CD4-positive, alpha-beta T cell treated with Interleukin-4 for 4 hours (primary cell): ENCODE measurements around the gene MUC4.
"Not testable (repeated sequence)": the region's sequence is repeated elsewhere in the genome, so short reads cannot be mapped to it uniquely, and the experiment has no call there.

Experiments used
- DNase-seq: peaks from one replicate; pipeline ENCODE4 v3.0.0-alpha.2; 2020

MUC4 gene

DNA sequence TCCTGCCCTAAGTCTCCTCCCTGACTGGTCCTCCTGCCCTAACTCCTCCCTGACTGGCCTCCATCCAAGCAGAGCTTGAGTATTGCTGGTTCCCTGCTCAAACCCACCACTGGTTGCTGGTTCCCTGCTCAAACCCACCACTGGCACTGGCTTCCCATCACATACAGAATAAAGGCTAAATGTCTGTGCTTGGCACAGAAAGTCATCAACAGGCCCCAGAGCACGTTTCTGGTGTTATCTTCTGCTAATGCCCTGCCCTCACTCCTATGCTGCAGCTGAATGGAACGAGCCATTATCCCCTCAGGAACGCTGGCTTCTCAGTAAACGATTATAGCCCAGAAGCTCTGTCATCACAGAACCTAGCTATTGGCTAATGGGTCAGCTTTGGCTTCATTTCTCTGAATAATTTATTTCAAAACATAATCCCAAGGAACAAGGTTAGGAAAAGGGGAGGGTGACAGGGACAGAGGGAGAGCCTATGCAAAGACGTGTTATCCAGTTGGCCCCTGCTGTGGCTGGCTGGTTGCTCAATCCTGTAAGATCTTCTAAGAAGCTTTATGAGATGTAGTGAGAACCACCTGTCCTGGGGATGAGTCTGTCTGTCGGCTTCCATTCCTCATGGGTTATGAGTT lies 97.2 kb downstream of the MUC4 start:
- no peak for DNase-seq

DNA sequence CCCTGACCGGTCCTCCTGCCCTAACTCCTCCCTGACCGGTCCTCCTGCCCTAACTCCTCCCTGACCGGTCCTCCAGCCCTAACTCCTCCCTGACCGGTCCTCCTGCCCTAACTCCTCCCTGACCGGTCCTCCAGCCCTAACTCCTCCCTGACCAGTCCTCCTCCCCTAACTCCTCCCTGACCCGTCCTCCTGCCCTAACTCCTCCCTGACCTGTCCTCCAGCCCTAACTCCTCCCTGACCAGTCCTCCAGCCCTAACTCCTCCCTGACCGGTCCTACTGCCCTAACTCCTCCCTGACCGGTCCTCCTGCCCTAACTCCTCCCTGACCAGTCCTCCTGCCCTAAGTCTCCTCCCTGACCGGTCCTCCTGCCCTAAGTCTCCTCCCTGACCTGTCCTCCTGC lies 98.6 kb downstream of the MUC4 start:
- DNase-seq, result not testable (repeated sequence)

DNA sequence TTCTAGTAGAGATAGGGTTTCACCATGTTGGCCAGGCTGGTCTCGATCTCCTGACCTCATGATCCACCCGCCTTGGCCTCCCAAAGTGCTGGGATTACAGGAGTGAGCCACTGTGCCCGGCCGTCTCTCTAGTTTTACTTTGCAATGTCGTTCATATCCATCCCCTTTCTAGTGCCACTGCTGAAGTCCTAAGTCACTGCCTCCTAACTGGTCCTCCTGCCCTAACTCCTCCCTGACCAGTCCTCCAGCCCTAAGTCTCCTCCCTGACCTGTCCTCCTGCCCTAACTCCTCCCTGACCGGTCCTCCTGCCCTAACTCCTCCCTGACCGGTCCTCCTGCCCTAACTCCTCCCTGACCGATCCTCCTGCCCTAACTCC lies 99.2 kb downstream of the MUC4 start:
- not testable (repeated sequence) for DNase-seq

DNA sequence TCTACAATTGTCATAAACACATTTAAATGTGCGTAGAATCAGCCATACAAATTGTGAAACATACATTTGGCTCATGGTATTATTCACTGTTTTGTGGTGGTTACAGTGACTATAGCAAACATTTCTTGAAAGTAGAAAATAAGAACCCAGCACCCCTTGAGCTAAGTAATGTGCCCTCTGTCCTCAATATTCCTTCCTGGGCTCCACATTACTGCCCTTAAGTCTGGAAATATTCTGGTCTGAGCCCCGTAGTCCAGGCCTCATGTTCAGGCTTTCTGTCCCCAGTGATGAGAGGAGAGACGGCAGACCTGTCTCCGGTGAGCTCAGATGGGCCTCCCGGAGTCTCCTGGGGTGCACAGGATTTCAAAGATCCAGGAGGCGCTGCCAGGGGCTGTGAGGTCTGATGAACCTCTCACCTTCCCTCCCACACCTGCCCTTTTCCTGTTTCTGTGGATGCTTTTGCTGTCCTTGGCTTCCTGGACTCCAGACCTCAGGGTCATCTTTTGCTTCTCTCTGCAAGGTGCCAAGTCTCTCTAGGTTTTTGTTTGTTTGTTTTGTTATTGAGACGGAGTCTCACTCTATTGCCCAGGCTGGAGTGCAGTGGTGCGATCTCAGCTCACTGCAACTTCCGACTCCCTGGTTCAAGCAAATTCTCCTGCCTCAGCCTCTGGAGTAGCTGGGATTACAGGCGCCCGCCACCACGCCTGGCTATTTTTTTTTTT lies 99.8 kb downstream of the MUC4 start:
- DNase-seq, result no peak

DNA sequence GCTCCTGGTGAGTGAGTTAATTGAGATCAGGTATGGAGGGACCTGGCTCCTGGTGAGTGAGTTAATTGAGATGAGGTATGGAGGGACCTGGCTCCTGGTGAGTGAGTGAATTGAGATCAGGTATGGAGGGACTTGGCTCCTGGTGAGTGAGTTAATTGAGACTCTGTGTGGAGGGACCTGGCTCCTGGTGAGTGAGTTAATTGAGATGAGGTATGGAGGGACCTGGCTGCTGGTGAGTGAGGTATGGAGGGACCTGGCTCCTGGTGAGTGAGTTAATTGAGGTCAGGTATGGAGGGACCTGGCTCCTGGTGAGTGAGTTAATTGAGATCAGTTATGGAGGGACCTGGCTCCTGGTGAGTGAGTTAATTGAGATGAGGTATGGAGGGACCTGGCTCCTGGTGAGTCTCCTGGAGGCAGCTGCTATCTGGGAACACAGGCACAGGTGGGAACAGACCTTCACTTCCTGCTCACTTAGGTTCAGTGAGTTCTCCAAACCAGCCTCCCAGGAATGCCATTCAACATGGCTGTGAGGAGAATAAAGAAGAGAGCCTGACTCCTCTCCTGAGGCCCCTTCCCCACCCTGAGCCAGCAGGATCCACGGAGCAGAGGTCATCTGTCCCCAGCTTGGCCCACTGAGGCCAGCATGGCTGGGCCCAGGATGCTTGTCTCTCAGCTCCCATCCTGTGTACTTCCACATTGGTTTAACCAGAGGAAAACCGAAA lies 100.5 kb downstream of the MUC4 start:
- DNase-seq, result not testable (repeated sequence)

DNA sequence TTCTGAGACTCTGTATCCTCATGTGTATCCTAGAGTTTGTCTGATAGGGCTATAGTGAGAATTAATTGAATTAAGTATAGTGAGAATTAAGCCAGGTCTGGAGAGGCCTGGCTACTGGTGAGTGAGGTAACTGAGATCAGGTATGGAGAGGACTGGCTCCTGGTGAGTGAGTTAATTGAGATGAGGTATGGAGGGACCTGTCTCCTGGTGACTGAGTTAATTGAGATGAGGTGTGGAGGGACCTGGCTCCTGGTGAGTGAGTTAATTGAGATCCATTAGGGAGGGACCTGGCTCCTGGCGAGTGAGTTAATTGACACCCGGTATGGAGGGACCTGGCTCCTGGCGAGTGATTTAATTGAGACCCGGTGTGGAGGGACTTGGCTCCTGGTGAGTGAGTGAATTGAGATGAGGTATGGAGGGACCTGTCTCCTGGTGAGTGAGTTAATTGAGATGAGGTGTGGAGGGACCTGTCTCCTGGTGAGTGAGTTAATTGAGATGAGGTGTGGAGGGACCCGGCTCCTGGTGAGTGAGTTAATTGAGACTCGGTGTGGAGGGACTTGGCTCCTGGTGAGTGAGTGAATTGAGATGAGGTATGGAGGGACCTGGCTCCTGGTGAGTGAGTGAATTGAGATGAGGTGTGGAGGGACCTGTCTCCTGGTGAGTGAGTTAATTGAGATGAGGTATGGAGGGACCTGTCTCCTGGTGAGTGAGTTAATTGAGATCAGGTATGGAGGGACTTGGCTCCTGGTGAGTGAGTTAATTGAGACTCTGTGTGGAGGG lies 101.4 kb downstream of the MUC4 start:
- DNase-seq, result not testable (repeated sequence)

DNA sequence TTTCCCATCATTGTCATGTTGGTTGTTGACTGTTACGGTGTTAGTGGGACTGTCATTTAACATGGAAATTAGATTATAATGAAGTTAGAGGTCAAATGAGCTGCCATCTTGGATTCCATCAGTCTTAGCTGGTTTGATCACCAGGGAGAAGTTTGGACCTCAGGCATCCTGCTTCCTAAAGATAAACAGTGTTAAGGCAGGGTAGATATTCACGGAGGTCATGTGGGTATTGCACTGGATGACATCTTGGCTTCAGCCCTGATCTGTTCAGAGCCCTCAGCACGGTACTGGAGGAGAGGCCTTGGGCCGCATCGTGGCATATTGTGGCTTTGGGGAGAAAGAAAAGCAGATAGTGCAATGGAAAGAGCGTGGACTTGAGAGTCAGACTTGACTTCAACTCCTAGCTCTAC lies 102.0 kb downstream of the MUC4 start:
- no peak for DNase-seq

DNA sequence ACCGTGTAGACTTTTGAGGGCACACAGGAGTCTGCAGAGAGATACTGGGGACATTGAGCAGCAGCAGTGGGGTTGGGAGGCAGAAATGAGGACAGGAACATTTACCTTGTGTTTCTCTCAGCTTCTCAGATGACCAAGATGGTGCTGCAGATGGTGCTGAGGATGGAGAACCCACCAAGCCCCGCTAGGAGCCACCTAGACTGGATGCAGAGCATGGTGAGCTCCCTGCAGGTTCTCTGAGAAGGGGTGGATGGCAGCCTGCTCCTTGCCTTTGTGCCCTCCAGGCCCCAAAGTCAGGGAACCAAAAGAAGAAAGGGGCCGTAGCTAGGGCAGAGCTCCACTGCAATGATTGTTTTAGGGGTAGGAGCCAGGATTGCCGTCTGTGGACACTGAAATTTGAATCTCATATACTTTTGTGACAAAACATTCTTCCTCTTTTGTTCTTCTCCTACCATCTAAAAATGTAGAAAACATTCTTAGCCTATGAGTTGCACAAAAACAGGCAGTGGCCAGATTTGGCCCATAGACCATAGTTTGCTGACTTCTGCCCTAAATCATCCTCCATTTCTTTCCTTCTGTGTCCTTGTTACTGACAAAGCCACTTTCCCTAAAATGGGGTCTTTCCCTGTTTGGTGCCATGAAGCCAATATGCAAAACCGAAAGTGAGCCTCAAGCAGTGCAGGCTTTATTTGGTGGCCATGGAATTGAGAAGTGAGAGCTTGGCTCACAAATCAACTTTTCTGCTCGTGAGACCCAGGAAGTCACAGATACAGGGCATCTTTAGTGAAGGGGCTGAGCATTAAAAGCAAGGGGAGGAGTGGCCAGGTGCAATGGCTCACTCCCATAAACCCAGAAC lies 102.9 kb downstream of the MUC4 start:
- DNase-seq, result no peak

DNA sequence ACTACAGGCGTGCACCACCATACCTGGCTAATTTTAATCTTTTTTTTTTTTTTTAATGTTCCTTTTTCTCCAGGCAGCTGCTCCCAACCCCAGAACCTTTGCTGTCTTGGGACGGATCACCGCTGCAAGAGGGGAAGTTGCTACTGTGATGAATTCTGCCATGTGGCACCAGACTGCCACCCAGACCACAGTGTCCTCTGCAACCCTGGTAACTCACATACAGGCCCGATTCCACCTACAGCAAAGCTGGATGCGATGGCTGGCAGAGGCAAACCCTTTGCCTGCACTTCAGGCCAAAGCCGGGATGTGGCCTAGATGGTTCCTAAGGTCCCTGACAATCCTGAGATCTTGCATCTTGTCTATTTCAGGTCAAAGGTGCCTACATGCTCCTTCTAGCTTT lies 103.7 kb downstream of the MUC4 start:
- DNase-seq, result no peak

DNA sequence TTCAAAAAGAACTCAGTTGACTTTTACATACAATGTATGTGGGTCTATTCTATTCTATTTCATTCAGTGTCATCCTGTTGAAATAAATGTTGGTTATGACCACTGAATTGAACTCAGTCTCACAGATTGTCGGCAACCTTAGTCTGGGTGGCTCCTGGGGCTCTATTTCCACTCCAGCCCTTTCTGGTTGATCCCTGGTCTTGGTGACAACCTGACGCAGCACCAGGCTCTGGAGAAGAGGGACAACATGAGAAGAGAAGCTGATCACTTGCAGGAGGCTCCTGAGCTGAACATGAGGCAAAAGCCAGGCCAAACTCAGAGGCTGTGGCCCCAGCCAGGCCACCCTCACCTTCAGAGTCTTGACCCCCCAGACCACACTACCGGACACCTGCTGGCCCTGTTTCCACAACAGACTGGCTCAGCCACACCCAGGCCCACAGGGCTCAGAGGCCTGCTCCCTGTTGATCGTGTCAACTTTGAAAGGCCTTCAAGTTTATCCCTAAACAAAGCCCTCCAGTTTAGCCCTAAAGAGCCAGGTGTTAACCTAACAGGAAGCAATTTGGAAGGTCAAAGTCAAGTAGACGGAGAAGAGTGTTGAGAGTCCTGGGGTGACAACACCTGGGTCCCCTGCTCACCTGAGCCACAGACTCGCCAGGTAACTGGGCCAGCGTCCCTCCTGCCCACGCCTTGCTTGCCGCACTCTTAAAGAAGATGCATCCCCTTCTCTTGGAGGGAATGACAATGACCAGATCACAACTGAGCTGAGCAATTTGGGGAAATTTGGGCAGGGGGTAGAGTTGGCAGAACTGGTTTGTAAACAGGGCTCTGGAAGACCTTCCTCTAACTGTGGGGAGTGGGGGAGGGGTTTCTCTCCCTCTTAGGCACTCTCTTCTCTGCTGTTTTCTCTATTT lies 106.4 kb downstream of the MUC4 start:
- no peak for DNase-seq

DNA sequence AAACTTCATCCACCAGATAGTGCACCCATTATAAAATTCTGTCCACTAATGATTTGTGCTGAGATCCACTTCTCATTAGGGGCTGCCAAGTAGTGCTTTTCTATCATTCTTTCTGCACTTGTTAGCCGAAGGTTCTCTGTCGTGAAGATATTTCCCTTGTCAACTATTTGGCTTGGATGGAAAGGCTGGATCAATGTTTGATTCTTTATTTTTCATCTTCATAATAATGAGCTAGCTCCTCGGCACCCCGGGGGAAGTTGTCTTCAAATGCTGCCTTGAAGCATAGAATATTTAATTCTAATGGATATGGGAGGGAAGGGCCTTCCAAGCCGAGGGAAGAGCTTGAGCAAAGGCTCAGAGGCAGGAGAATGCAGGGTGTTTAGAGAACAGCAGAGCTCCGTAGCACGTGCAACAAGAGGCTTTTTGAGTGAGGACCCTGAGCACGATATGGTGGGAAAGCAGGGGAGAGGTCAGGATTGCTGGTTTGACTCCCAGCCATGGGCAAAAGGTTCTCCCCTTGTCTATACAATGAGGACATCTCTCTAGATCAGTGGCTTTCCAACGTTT lies 107.2 kb downstream of the MUC4 start:
- no peak for DNase-seq

DNA sequence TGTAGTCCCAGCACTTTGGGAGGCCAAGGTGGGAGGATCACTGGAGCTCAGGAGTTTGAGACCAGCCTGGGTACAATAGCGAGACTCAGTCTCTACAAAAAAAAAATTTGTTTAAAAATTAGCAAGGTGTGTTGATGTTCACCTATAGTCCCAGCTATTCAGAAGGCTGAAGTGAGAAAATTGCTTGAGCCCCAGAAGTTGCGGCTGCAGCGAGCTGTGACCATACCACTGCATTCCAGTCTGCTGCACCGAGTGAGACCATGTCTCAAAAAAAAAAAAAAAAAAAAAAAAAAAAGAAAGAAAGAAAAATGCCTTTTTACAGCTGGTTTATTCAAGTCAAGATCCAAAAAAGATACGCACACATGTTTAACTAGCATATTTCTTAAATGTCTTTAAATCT lies 108.0 kb downstream of the MUC4 start:
- no peak for DNase-seq

DNA sequence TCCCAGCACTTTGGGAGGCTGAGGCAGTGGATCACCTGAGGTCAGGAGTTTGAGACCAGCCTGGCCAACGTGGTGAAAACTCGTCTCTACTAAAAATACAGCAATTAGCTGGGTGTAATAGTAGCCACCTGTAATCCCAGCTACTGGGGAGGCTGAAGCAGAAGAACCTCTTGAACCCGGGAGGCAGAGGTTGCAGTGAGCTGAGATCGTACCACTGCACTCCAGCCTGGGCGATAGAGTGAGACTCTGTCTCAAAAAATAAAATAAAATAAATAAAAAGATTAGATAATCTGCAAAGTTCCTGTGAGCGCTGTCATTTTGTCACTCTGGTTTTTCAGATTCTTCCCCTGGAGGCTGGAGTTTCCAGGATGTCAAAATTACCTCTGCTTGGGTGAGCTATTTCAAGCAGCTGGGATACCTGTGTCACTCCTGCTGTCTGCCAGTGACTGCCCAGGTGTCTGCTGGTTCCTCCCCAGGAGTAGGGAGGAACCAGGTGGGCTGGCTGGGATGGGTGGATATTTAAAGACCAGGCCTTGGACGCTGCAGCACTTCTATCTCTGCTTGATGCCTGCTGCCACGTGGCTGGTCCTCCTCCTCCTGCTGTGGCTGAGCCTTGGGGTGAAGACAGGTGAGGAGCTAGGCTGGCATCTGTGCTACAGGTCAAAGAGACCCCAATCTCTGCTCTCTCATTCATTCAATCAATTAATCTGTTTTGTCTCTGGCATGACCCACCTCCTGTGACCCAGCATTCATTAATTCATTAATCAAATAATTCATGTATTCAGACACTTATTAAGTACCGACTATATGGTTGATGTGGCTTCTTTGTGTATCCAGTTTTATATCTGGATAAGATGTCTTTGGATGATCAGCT lies 110.5 kb downstream of the MUC4 start:
- no peak for DNase-seq

DNA sequence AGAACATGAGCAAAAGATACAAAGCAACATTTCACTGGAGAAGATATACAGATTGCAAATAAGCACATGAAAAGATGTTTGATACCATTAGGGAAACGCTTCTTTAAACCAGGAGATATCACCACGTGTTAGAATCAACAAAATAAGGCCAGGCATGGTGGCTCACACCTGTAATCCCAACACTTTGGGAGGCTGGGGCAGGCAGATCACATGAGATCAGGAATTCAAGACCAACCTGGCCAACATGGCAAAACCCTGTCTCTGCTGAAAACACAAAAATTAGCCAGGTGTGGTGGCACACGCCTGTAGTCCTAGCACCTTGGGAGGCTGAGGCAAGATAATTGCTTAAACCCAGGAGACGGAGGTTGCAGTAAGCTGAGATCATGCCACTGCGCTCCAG lies 111.4 kb downstream of the MUC4 start:
- DNase-seq, result no peak

DNA sequence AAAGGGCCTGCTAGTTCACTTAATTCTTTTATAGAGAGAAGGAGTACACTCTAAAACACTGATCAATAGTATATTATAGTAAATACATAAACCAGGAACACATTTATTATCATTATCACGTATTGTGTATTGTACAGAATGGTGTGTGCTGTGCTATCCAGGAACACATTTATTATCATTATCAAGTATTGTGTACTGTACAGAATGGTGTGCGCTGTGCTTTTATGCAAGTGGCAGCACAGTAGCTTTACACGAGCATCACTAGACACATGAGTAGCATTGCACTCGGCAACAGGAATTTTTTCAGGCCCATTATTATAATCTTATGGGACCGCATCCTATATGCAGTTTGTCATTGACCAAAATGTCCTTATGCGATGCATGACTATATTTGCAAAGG lies 111.9 kb downstream of the MUC4 start:
- no peak for DNase-seq

DNA sequence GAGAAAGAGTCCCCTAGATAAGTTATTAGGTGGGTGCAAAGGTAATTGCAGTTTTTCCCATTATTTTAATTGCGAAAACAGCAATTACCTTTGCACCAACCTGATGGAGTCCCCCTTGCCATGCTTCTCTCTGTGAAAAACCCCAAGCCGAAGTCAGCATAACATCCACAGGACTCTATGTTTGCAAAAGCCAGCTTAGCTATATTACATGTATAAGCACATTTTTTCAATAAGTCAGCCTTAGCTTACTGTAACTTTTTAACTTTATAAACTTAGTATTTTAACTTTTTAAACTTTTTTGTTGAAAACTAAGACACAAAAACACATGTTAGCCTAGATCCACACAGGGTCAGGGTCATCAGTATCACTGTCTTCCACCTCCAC lies 112.3 kb downstream of the MUC4 start:
- no peak for DNase-seq

DNA sequence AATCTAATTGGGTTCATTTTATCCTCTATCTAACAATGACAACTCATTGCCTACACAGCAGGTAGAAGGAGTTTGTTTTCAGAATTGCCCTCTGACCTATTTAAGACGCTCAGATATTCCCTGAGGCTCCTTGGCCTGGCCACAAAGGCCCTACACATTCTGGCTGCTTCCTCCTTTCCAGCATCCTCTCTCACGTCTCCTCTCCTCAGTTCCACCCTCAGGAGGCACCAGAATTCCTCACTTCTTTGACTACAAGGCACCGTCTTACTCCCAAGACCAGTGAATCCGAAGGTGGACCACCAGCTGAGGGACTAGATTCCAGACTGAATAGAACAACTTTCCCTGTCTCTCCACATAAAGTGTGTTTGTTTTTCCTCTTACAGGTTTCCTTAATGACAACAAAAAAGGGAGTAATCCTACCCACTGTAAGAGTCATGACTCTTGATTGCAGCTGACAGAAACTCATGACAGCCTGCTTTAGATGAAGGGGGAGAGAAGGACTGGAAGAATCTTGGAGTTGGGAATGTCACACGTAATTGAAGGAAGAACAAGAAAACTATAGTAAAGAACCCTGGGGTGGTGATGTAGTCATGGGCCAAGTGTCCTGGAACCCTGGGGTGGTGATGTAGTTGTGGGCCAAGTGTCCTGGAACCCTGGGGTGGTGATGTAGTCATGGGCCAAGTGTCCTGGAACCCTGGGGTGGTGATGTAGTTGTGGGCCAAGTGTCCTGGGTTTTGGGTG lies 112.9 kb downstream of the MUC4 start:
- no peak for DNase-seq

DNA sequence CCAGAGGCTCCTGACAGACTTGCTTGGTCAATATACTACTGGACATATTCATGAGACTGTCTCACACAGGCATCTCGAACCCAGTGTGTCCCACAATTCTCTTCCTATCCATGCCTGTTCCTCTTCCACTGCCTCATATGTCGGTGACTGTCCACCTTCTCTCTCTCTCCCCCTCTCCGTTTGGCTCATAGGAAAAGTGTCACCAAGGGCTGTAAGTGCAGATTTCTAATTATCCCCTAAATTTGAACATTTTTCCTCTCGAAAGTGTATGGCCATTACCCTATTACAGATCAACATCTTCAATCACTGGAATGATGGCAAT lies 113.4 kb downstream of the MUC4 start:
- no peak for DNase-seq

DNA sequence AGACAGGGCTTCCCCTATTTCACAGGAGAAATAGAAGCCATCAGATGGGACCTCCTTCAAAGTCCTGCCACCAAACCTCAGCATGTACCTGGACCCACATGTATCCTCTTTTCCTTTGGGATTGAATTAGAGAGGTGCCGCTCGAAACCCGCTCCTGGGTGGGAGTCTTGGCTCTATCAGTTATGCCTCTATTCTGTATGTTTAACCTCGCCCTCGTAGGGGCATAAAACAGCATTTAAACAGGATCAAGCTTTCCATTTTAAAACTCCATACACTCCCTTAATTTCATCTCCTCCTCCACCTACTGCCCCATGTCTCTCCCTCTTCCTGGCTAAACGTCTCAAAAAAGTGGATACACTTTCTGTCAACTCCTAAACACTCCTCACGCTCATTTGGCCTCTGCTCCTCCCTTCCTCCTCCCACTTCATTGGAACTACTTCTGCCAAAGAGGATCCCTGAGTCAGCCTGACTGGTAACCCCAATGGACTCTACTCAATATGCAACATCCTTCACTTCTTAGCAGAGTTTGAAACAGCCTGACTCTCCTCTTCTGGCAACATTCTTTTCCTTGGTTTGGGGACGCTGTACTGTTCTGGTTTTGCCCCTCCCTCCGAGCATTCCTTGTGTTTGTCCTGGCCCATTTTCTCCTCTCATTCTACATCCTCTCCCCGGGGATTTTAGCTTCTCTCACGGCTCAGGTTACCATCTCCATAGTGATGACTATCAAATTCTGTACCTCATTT lies 114.0 kb downstream of the MUC4 start:
- DNase-seq, result no peak
